Adipocyte (in vitro differentiated cells): ENCODE results near the gene MRLN.

ENCODE experiments used
- DNase-seq: peaks from one replicate; pipeline ENCODE4 v3.0.0-alpha.2; 2015; ENCODE audit warnings: low read depth
- H3K27me3 ChIP-seq: replicated peaks from 2 replicates; pipeline ENCODE4 v1.7.0; 2013; ENCODE audit warnings: mild to moderate bottlenecking, low read length, moderate library complexity; ENCODE audit not compliant: control insufficient read depth, insufficient read depth
- H3K36me3 ChIP-seq: 2 replicates; pipeline ENCODE4 v1.7.0; 2013; ENCODE audit warnings: low read length, mild to moderate bottlenecking, moderate library complexity; ENCODE audit not compliant: control insufficient read depth, insufficient read depth, severe bottlenecking
- H3K4me1 ChIP-seq: 2 replicates; pipeline ENCODE4 v1.7.0; 2013; ENCODE audit warnings: mild to moderate bottlenecking, low read length, moderate library complexity; ENCODE audit not compliant: control insufficient read depth, insufficient read depth
- H3K4me3 ChIP-seq: 2 replicates; pipeline ENCODE4 v1.7.0; 2013; ENCODE audit warnings: mild to moderate bottlenecking, low read length, moderate library complexity
- H3K9ac ChIP-seq: 2 replicates; pipeline ENCODE4 v1.7.0; 2013; ENCODE audit warnings: mild to moderate bottlenecking, low read length, moderate library complexity
- H3K9me3 ChIP-seq: 2 replicates; pipeline ENCODE4 v1.7.0; 2013; ENCODE audit warnings: mild to moderate bottlenecking, low read length, moderate library complexity; ENCODE audit not compliant: control insufficient read depth

MRLN gene

GRCh38 chr10:59774451-59774850 lies 21.2 kb upstream of the MRLN start:
- no peaks in the 10 kb centered on the region for H3K9me3 ChIP-seq
- no peak for DNase-seq
- no peaks in the 10 kb centered on the region for H3K36me3 ChIP-seq

GRCh38 chr10:59773088-59773487 lies 19.8 kb upstream of the MRLN start:
- Histone ChIP-seq H3K9me3 (no peaks in the 10 kb centered on the region), H3K9ac (no peak overlapping the region), H3K36me3 (no peaks in the 10 kb centered on the region), H3K4me1 (no peaks in the 10 kb centered on the region), H3K27me3 (no peaks in the 10 kb centered on the region), H3K4me3 (no peak overlapping the region)
- no peak for DNase-seq

More at GRCh38 chr10:59774451-59774850, 21.2 kb upstream of the MRLN start:
- no peak overlapping the region for H3K4me3 ChIP-seq
- H3K9ac ChIP-seq, result no peak overlapping the region
- no peaks in the 10 kb centered on the region for H3K27me3 ChIP-seq
- no peaks in the 10 kb centered on the region for H3K4me1 ChIP-seq

GRCh38 chr10:59771162-59771807 lies 18.0 kb upstream of the MRLN start:
- Histone ChIP-seq H3K4me3 (no peak overlapping the region), H3K4me1 (no peaks in the 10 kb centered on the region), H3K9me3 (no peaks in the 10 kb centered on the region), H3K27me3 (no peaks in the 10 kb centered on the region), H3K9ac (no peak overlapping the region), H3K36me3 (no peaks in the 10 kb centered on the region)
- DNase-seq, result no peak

- Histone ChIP-seq H3K4me3 (no peak overlapping the region), H3K9ac (no peak overlapping the region), H3K27me3 (no peaks in the 10 kb centered on the region), H3K9me3 (no peaks in the 10 kb centered on the region), H3K36me3 (no peaks in the 10 kb centered on the region), H3K4me1 (no peaks in the 10 kb centered on the region)
- no peak for DNase-seq
These were observed 17.4 kb upstream of the MRLN start for GRCh38 chr10:59770689-59771088.

- no peaks in the 10 kb centered on the region for H3K4me1 ChIP-seq
- DNase-seq, result no peak
These were observed 9.2 kb upstream of the MRLN start for GRCh38 chr10:59762505-59762904.

GRCh38 chr10:59757966-59758365 lies 4.7 kb upstream of the MRLN start:
- Histone ChIP-seq H3K9ac (no peak overlapping the region), H3K9me3 (no peaks in the 10 kb centered on the region), H3K4me3 (no peak overlapping the region), H3K27me3 (peaks cover 5% of the 10 kb centered on the region), H3K36me3 (no peaks in the 10 kb centered on the region), H3K4me1 (no peaks in the 10 kb centered on the region)
- peak; percentile 10 for DNase-seq

More at GRCh38 chr10:59762505-59762904, 9.2 kb upstream of the MRLN start:
- Histone ChIP-seq H3K27me3 (peaks cover 8% of the 10 kb centered on the region), H3K4me3 (no peak overlapping the region), H3K9ac (no peak overlapping the region), H3K36me3 (no peaks in the 10 kb centered on the region), H3K9me3 (no peaks in the 10 kb centered on the region)

GRCh38 chr10:59754951-59755350 lies 1.7 kb upstream of the MRLN start:
- Histone ChIP-seq H3K4me1 (peaks cover 7% of the 10 kb centered on the region), H3K27me3 (no peaks in the 10 kb centered on the region), H3K36me3 (no peaks in the 10 kb centered on the region), H3K9ac (no peak overlapping the region), H3K4me3 (no peak overlapping the region), H3K9me3 (no peaks in the 10 kb centered on the region)
- no peak for DNase-seq

GRCh38 chr10:59752278-59752940 lies 846 bp downstream of the MRLN start:
- DNase-seq, result no peak
- Histone ChIP-seq H3K36me3 (no peaks in the 10 kb centered on the region), H3K4me3 (no peak overlapping the region), H3K4me1 (peaks cover 7% of the 10 kb centered on the region), H3K9ac (no peak overlapping the region), H3K9me3 (no peaks in the 10 kb centered on the region), H3K27me3 (peaks cover 3% of the 10 kb centered on the region)

- H3K27me3 ChIP-seq, result peaks cover 6% of the 10 kb centered on the region
- no peaks in the 10 kb centered on the region for H3K36me3 ChIP-seq
- peaks cover 7% of the 10 kb centered on the region for H3K4me1 ChIP-seq
- H3K9ac ChIP-seq, result no peak overlapping the region
- H3K4me3 ChIP-seq, result no peak overlapping the region
- DNase-seq, result no peak
- H3K9me3 ChIP-seq, result no peaks in the 10 kb centered on the region
These were observed 2.9 kb downstream of the MRLN start for GRCh38 chr10:59750155-59750945.

- H3K4me3 ChIP-seq, result no peak overlapping the region
- no peaks in the 10 kb centered on the region for H3K36me3 ChIP-seq
- peaks cover 6% of the 10 kb centered on the region for H3K27me3 ChIP-seq
- H3K9me3 ChIP-seq, result no peaks in the 10 kb centered on the region
- no peak for DNase-seq
- H3K9ac ChIP-seq, result no peak overlapping the region
- peaks cover 7% of the 10 kb centered on the region for H3K4me1 ChIP-seq
These were observed 4.4 kb downstream of the MRLN start for GRCh38 chr10:59748834-59749233.

- no peaks in the 10 kb centered on the region for H3K36me3 ChIP-seq
- no peak for DNase-seq
- H3K4me3 ChIP-seq, result no peak overlapping the region
- no peak overlapping the region for H3K9ac ChIP-seq
- no peaks in the 10 kb centered on the region for H3K9me3 ChIP-seq
- H3K27me3 ChIP-seq, result peaks cover 6% of the 10 kb centered on the region
- peaks cover 1% of the 10 kb centered on the region for H3K4me1 ChIP-seq
These were observed 8.0 kb downstream of the MRLN start for GRCh38 chr10:59745163-59745650.
